Measurements from ENCODE around the gene CERS1. TPM values are rescaled to one million over a fixed set of nuclear protein-coding genes. Genes with fewer than 3 reads are reported as not detected.

The CERS1 gene
- total RNA-seq, 2 experiments from 2014 or later: not detected

DNA sequence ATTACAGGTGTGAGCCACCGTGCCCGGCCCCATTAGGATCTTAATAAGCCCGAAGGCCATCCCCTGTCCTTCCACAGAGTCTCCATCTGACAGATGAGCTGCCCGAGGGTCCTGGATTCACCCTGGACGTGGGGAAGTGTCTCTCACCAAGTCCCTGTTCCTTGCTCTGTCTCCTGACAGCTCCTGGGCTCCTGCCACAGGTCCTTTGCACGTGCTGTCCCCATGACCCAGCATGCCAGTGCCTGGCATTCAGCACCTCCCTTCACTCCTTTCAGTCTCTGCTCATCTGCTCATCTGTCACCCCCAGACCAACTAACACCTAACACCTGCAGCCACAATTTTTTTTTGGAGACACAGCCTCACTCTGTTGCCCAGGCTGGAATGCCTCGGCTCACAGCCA lies 14.5 kb downstream of the CERS1 start:
- ATAC-seq (ENCODE audit: poor library complexity): no peak
- no peaks in the 10 kb centered on the region for H3K9me3 Mint-ChIP-seq
- H3K4me1 Mint-ChIP-seq (ENCODE audit: low read depth): no peaks in the 10 kb centered on the region
- H3K36me3 Mint-ChIP-seq (ENCODE audit: low read depth): no peaks in the 10 kb centered on the region
- TF ChIP-seq CTCF (IDR thresholded peaks at IDR 0.05): no peak
- POLR2A ChIA-PET: interaction anchor here (0.7 kb wide), 1 partner anchor 282 kb away, joined by 3 read pairs; no protein-coding TSS in a partner anchor
- no peaks in the 10 kb centered on the region for H3K27me3 ChIP-seq (ENCODE audit: control insufficient read depth in 1 of 2, insufficient read depth in 2 of 2, low read length in 2 of 2)
- peaks cover 0 to 5% of the 10 kb centered on the region in 2 experiments for H3K9me3 ChIP-seq (ENCODE audit: control insufficient read depth in 1 of 2, insufficient read depth in 1 of 2, low read length in 2 of 2)
- H3K4me3 Mint-ChIP-seq: no peak overlapping the region
- no peaks in the 10 kb centered on the region for H3K27me3 Mint-ChIP-seq
- no peak for DNase-seq
- no peak overlapping the region for H3K27ac Mint-ChIP-seq
- no peaks in the 10 kb centered on the region for H3K4me1 ChIP-seq (ENCODE audit: insufficient read depth, low read length)
- no peaks in the 10 kb centered on the region for H3K36me3 ChIP-seq (ENCODE audit: insufficient read depth, low read length)
- H3K27ac ChIP-seq (ENCODE audit: low read depth in 1 of 2, low read length in 2 of 2): no peak overlapping the region
- CTCF ChIA-PET: no interaction called here
- H3K4me3 ChIP-seq (ENCODE audit: low read length): no peak overlapping the region
- intact Hi-C loops (cut with DNase I, micrococcal nuclease): loop anchor here in 1 of 2 experiments (10.0 kb wide), 1 partner anchor 73 kb away; no protein-coding TSS in a partner anchor

GRCh38 chr19:18879579-18880373 lies 16.2 kb downstream of the CERS1 start:
- Histone ChIP-seq H3K27ac (ENCODE audit: low read depth in 1 of 2, low read length in 2 of 2) (no peak overlapping the region), H3K4me3 (ENCODE audit: low read length) (no peak overlapping the region), H3K4me1 (ENCODE audit: insufficient read depth, low read length) (no peaks in the 10 kb centered on the region), H3K9me3 (ENCODE audit: control insufficient read depth in 1 of 2, insufficient read depth in 1 of 2, low read length in 2 of 2) (peaks cover 0 to 5% of the 10 kb centered on the region in 2 experiments), H3K36me3 (ENCODE audit: insufficient read depth, low read length) (no peaks in the 10 kb centered on the region), H3K27me3 (ENCODE audit: control insufficient read depth in 1 of 2, insufficient read depth in 2 of 2, low read length in 2 of 2) (no peaks in the 10 kb centered on the region)
- ChIA-PET CTCF (no interaction called here), POLR2A (no interaction called here)
- H3K36me3 Mint-ChIP-seq (ENCODE audit: low read depth): no peaks in the 10 kb centered on the region
- no peaks in the 10 kb centered on the region for H3K9me3 Mint-ChIP-seq
- no peak for TF ChIP-seq CTCF (IDR thresholded peaks at IDR 0.05)
- intact Hi-C loops (cut with DNase I, micrococcal nuclease): loop anchor here in 1 of 2 experiments (10.0 kb wide), 1 partner anchor 75 kb away; no protein-coding TSS in a partner anchor
- H3K27me3 Mint-ChIP-seq: no peaks in the 10 kb centered on the region
- H3K4me3 Mint-ChIP-seq: no peak overlapping the region
- no peak overlapping the region for H3K27ac Mint-ChIP-seq
- no peaks in the 10 kb centered on the region for H3K4me1 Mint-ChIP-seq (ENCODE audit: low read depth)
- peak in 4 of 14 experiments; percentile 21 to 71 (median 43) for DNase-seq
- ATAC-seq (ENCODE audit: poor library complexity): peak; percentile 80

GRCh38 chr19:18878858-18879578 lies 16.9 kb downstream of the CERS1 start:
- no peak overlapping the region for H3K27ac Mint-ChIP-seq
- POLR2A ChIA-PET: no interaction called here

More at GRCh38 chr19:18878858-18879578, 16.9 kb downstream of the CERS1 start:
- no peak for TF ChIP-seq CTCF (IDR thresholded peaks at IDR 0.05)
- DNase-seq (no peak), ATAC-seq (ENCODE audit: poor library complexity) (peak; percentile 10)
- Mint-ChIP-seq H3K36me3 (ENCODE audit: low read depth) (no peaks in the 10 kb centered on the region), H3K4me1 (ENCODE audit: low read depth) (no peaks in the 10 kb centered on the region), H3K27me3 (no peaks in the 10 kb centered on the region), H3K4me3 (no peak overlapping the region), H3K9me3 (no peaks in the 10 kb centered on the region)
- Histone ChIP-seq H3K9me3 (ENCODE audit: control insufficient read depth in 1 of 2, insufficient read depth in 1 of 2, low read length in 2 of 2) (peaks cover 0 to 5% of the 10 kb centered on the region in 2 experiments), H3K36me3 (ENCODE audit: insufficient read depth, low read length) (no peaks in the 10 kb centered on the region), H3K4me1 (ENCODE audit: insufficient read depth, low read length) (no peaks in the 10 kb centered on the region), H3K4me3 (ENCODE audit: low read length) (no peak overlapping the region), H3K27ac (ENCODE audit: low read depth in 1 of 2, low read length in 2 of 2) (no peak overlapping the region), H3K27me3 (ENCODE audit: control insufficient read depth in 1 of 2, insufficient read depth in 2 of 2, low read length in 2 of 2) (no peaks in the 10 kb centered on the region)
- intact Hi-C loops (cut with DNase I, micrococcal nuclease): no loop called here
- CTCF ChIA-PET: no interaction called here

All from CD4-positive, alpha-beta T cell (primary cell).